Neural cell (in vitro differentiated cells): ENCODE data around the gene CRYAB. TPM values are rescaled to one million over a fixed set of nuclear protein-coding genes. Genes with fewer than 3 reads are reported as not detected.
"Not testable (repeated sequence)": the region's sequence is repeated elsewhere in the genome, so short reads cannot be mapped to it uniquely, and the experiment has no call there.

Source experiments
- H2AFZ ChIP-seq: fragments of 200-600, 300-800 bp; sonication (generic), shearing (Covaris generic); 2 replicates; pipeline ENCODE4 v1.6.0; 2014; ENCODE audit warnings: low read depth, mild to moderate bottlenecking, antibody characterized with exemption, low read length, moderate library complexity
- H3F3A ChIP-seq: fragments of 200-600 bp; shearing (Covaris generic); 2 replicates; pipeline ENCODE4 v1.6.1; 2016; ENCODE audit warnings: mild to moderate bottlenecking, moderate library complexity, mixed read lengths, antibody characterized with exemption, low read length; ENCODE audit not compliant: insufficient read depth, poor library complexity, severe bottlenecking
- H3K27ac ChIP-seq: fragments of 200-600, 300-800 bp; sonication (generic), shearing (Covaris generic); 2 replicates; pipeline ENCODE4 v1.5.1; 2014; ENCODE audit warnings: mild to moderate bottlenecking, low read length, moderate library complexity
- H3K27me3 ChIP-seq: fragments of 300-800, 200-600 bp; sonication (generic), shearing (Covaris generic); 2 replicates; pipeline ENCODE4 v1.6.0; 2014; ENCODE audit warnings: mild to moderate bottlenecking, low read depth, low read length, moderate library complexity; ENCODE audit not compliant: insufficient read depth
- H3K36me3 ChIP-seq: fragments of 300-800, 200-600 bp; sonication (generic), shearing (Covaris generic); 2 replicates; pipeline ENCODE4 v1.5.1; 2014; ENCODE audit warnings: mild to moderate bottlenecking, antibody characterized with exemption, low read length, moderate library complexity; ENCODE audit not compliant: insufficient read depth
- H3K4me2 ChIP-seq: fragments of 300-800, 200-600 bp; sonication (generic), shearing (Covaris generic); 2 replicates; pipeline ENCODE4 v1.6.0; 2014; ENCODE audit warnings: mild to moderate bottlenecking, low read length
- H3K4me3 ChIP-seq: fragments of 300-800, 200-600 bp; sonication (generic), shearing (Covaris generic); 2 replicates; pipeline ENCODE4 v1.5.1; 2014; ENCODE audit warnings: mild to moderate bottlenecking, low read length, moderate library complexity
- H3K79me2 ChIP-seq: fragments of 200-600 bp; shearing (Covaris generic); replicated peaks from 2 replicates; pipeline ENCODE4 v1.6.0; 2014; ENCODE audit warnings: mild to moderate bottlenecking, low read length, moderate library complexity; ENCODE audit not compliant: insufficient read depth
- H3K9ac ChIP-seq: fragments of 300-800, 200-600 bp; sonication (generic), shearing (Covaris generic); 2 replicates; pipeline ENCODE4 v1.6.1; 2016; ENCODE audit warnings: mild to moderate bottlenecking, low read length, mixed read lengths
- H3K9me2 ChIP-seq: fragments of 200-600 bp; shearing (Covaris generic); 2 replicates; pipeline ENCODE4 v1.6.1; 2016; ENCODE audit warnings: mild to moderate bottlenecking, low read length, mixed read lengths; ENCODE audit not compliant: insufficient read depth
- H3K9me3 ChIP-seq: fragments of 200-600, 300-800 bp; sonication (generic), shearing (Covaris generic); 2 replicates; pipeline ENCODE4 v1.6.1; 2016; ENCODE audit warnings: mild to moderate bottlenecking, mixed run types, low read length, moderate library complexity, mixed read lengths
- H4K20me1 ChIP-seq: fragments of 200-600 bp; shearing (Covaris generic); 2 replicates; pipeline ENCODE4 v1.6.1; 2016; ENCODE audit warnings: mild to moderate bottlenecking, mixed run types; ENCODE audit not compliant: insufficient read depth
- EP300 ChIP-seq: fragments of 450-650 bp; conservative IDR thresholded peaks from 2 replicates; pipeline ENCODE4 v1.6.1; 2014; ENCODE audit warnings: antibody characterized with exemption, mild to moderate bottlenecking, moderate library complexity; ENCODE audit not compliant: poor library complexity, severe bottlenecking
- EZH2 ChIP-seq: fragments of 200-600, 300-800 bp; shearing (Covaris generic), sonication (generic); IDR thresholded peaks from 2 replicates; pipeline ENCODE4 v1.6.1; 2014; ENCODE audit warnings: antibody characterized with exemption, low read length, borderline replicate concordance, mild to moderate bottlenecking; ENCODE audit not compliant: insufficient read depth, poor library complexity, severe bottlenecking
- MXI1 ChIP-seq: fragments of 450-650 bp; conservative IDR thresholded peaks from 2 replicates; pipeline ENCODE4 v1.6.1; 2014; ENCODE audit warnings: antibody characterized with exemption, mild to moderate bottlenecking; ENCODE audit not compliant: poor library complexity, severe bottlenecking
- POLR2AphosphoS5 ChIP-seq: IDR thresholded peaks from 2 replicates; pipeline ENCODE4 v1.6.1; 2012
- RAD21 ChIP-seq: fragments of 450-650 bp; conservative IDR thresholded peaks from 2 replicates; pipeline ENCODE4 v1.6.1; 2014; ENCODE audit warnings: antibody characterized with exemption, mild to moderate bottlenecking, moderate library complexity
- REST ChIP-seq: IDR thresholded peaks from 2 replicates; pipeline ENCODE4 v1.6.1; 2012; ENCODE audit warnings: borderline replicate concordance
- SMC3 ChIP-seq: fragments of 450-650 bp; conservative IDR thresholded peaks from 2 replicates; pipeline ENCODE4 v1.6.1; 2014; ENCODE audit warnings: antibody characterized with exemption, mild to moderate bottlenecking, moderate library complexity; ENCODE audit not compliant: poor library complexity
- TAF1 ChIP-seq: IDR thresholded peaks from 2 replicates; pipeline ENCODE4 v1.6.1; 2012; ENCODE audit warnings: low read depth
- polyA plus RNA-seq: library from polyadenylated mRNA; depleted of rRNA; stranded (reverse); fragments of >200 nt; gene quantifications from 2 replicates; pipeline ENCODE4 v1.2.3, GENCODE V29; 2014
- TF ChIP-seq, protein P1 (sequence below): fragments of 450-650 bp; IDR thresholded peaks from 2 replicates; pipeline ENCODE4 v1.5.1; 2014; ENCODE audit warnings: antibody characterized with exemption, mild to moderate bottlenecking, moderate library complexity; ENCODE audit not compliant: poor library complexity, severe bottlenecking

Gene CRYAB
- polyA plus RNA-seq, 1 donor from 2014 or later: not detected

DNA sequence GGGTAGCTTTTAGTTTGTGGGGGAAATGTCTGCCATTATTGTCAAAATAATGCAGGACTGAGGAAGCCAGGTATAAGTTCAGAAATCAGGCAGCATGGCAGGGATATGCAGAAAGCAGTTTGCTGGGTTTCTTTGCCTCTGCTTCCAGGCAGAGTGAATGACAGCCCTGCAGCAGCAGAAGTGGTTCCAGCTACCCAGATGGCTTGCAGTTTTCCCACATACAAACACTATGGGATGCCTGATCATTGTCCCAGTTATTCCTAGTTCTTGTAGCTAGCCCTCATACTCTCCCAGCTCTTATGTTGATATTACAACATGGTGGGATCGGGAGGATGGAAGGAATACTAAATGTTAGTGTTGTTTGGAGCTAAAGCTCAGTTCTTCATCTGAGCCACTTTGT is 22.7 kb upstream of the CRYAB start:
- no peaks in the 10 kb centered on the region for H3K36me3 ChIP-seq
- H3F3A ChIP-seq: no peaks in the 10 kb centered on the region
- peaks cover 24% of the 10 kb centered on the region for H3K79me2 ChIP-seq
- H3K27me3 ChIP-seq: no peaks in the 10 kb centered on the region
- H3K9me2 ChIP-seq: no peaks in the 10 kb centered on the region
- no peaks in the 10 kb centered on the region for H3K9me3 ChIP-seq
- H2AFZ ChIP-seq: no peak overlapping the region
- H3K4me2 ChIP-seq: no peak overlapping the region
- H4K20me1 ChIP-seq: no peaks in the 10 kb centered on the region
- H3K9ac ChIP-seq: no peak overlapping the region
- TF ChIP-seq EZH2 (no peak), TAF1 (no peak), EP300 (no peak), RAD21 (no peak), REST (no peak), SMC3 (no peak), MXI1 (no peak), POLR2AphosphoS5 (no peak)
- TF ChIP-seq, protein P1, sequence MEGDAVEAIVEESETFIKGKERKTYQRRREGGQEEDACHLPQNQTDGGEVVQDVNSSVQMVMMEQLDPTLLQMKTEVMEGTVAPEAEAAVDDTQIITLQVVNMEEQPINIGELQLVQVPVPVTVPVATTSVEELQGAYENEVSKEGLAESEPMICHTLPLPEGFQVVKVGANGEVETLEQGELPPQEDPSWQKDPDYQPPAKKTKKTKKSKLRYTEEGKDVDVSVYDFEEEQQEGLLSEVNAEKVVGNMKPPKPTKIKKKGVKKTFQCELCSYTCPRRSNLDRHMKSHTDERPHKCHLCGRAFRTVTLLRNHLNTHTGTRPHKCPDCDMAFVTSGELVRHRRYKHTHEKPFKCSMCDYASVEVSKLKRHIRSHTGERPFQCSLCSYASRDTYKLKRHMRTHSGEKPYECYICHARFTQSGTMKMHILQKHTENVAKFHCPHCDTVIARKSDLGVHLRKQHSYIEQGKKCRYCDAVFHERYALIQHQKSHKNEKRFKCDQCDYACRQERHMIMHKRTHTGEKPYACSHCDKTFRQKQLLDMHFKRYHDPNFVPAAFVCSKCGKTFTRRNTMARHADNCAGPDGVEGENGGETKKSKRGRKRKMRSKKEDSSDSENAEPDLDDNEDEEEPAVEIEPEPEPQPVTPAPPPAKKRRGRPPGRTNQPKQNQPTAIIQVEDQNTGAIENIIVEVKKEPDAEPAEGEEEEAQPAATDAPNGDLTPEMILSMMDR: no peak
- no peak overlapping the region for H3K4me3 ChIP-seq
- H3K27ac ChIP-seq: no peak overlapping the region

DNA sequence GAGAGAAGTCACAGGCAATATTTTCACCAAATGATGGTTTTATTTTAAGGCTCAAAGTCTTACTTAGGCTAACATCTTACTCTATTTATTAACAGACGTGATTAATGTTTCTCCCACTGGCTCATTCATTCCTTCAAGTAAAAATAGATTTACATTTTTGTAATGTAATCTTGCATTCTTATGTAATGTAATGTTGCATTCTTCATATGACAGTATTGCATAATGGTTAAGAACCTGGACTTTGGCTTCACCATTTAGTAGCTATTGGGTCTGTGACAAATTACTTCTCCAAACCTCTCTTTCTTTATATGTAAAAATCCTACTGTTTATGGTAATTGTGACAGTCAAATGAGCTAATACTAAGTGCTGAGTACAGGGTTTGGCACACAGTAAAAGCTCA is 22.3 kb upstream of the CRYAB start:
- Histone ChIP-seq H3K27me3 (no peaks in the 10 kb centered on the region), H3K36me3 (no peaks in the 10 kb centered on the region), H3K4me3 (no peak overlapping the region), H4K20me1 (no peaks in the 10 kb centered on the region), H3K9me3 (no peaks in the 10 kb centered on the region), H3K9me2 (no peaks in the 10 kb centered on the region), H3K9ac (no peak overlapping the region), H2AFZ (no peak overlapping the region), H3K79me2 (peaks cover 21% of the 10 kb centered on the region), H3K27ac (no peak overlapping the region), H3F3A (no peaks in the 10 kb centered on the region), H3K4me2 (no peak overlapping the region)
- no peak for TF ChIP-seq SMC3
- no peak for TF ChIP-seq TAF1
- TF ChIP-seq EZH2: no peak
- no peak for TF ChIP-seq MXI1
- no peak for TF ChIP-seq EP300
- TF ChIP-seq, protein P1: no peak
- TF ChIP-seq REST: no peak
- no peak for TF ChIP-seq POLR2AphosphoS5
- TF ChIP-seq RAD21: no peak

GRCh38 chr11:111933176-111933575 is 21.6 kb upstream of the CRYAB start:
- H3K27me3 ChIP-seq, H3F3A ChIP-seq, H3K4me3 ChIP-seq, H3K27ac ChIP-seq, H3K9ac ChIP-seq, H2AFZ ChIP-seq, H3K9me3 ChIP-seq, H4K20me1 ChIP-seq, H3K4me2 ChIP-seq, H3K9me2 ChIP-seq, H3K36me3 ChIP-seq: not testable (repeated sequence)
- H3K79me2 ChIP-seq: peaks cover 15% of the 10 kb centered on the region
